GM19240 (cell line): ENCODE results near the gene DARS1.

ENCODE experiments used
- DNase-seq: peaks from one replicate; pipeline ENCODE4 v3.0.0; 2011; ENCODE audit warnings: low spot score; ENCODE audit not compliant: insufficient read length

The DARS1 gene

GRCh38 chr2:135948141-135948540, 37.3 kb downstream of the DARS1 start:
- DNase-seq: no peak

GRCh38 chr2:135947483-135947882, 37.9 kb downstream of the DARS1 start:
- no peak for DNase-seq

GRCh38 chr2:135945526-135945925, 39.9 kb downstream of the DARS1 start:
- no peak for DNase-seq

- no peak for DNase-seq
These were observed 40.8 kb downstream of the DARS1 start for GRCh38 chr2:135944625-135945024.

GRCh38 chr2:135942936-135943688, 42.3 kb downstream of the DARS1 start:
- no peak for DNase-seq

- DNase-seq: no peak
These were observed 48.9 kb downstream of the DARS1 start for GRCh38 chr2:135936524-135936923.

GRCh38 chr2:135935914-135936313, 49.5 kb downstream of the DARS1 start:
- no peak for DNase-seq

- no peak for DNase-seq
These were observed 53.5 kb downstream of the DARS1 start for GRCh38 chr2:135931776-135932443.

GRCh38 chr2:135926605-135927004, 58.8 kb downstream of the DARS1 start:
- DNase-seq: no peak

GRCh38 chr2:135925571-135925970, 59.9 kb downstream of the DARS1 start:
- DNase-seq: no peak

GRCh38 chr2:135916207-135916606, 69.2 kb downstream of the DARS1 start:
- DNase-seq: no peak

GRCh38 chr2:135914485-135914884, 70.9 kb downstream of the DARS1 start:
- DNase-seq: no peak

GRCh38 chr2:135913727-135914365, 71.6 kb downstream of the DARS1 start:
- no peak for DNase-seq

GRCh38 chr2:135909976-135910375, 75.5 kb downstream of the DARS1 start:
- no peak for DNase-seq

- no peak for DNase-seq
These were observed 79.7 kb downstream of the DARS1 start for GRCh38 chr2:135905679-135906078.

GRCh38 chr2:135904341-135904989, 81.0 kb downstream of the DARS1 start:
- DNase-seq: no peak

GRCh38 chr2:135903650-135904049, 81.8 kb downstream of the DARS1 start:
- DNase-seq: no peak

- no peak for DNase-seq
These were observed 85.9 kb downstream of the DARS1 start for GRCh38 chr2:135899567-135899966.

GRCh38 chr2:135898234-135898786, 87.1 kb downstream of the DARS1 start:
- DNase-seq: no peak

GRCh38 chr2:135894930-135895329, 90.5 kb downstream of the DARS1 start:
- DNase-seq: no peak

GRCh38 chr2:135893374-135893794, 92.0 kb downstream of the DARS1 start:
- no peak for DNase-seq

- DNase-seq: no peak
These were observed 94.6 kb downstream of the DARS1 start for GRCh38 chr2:135890835-135891234.
